GM12801 (cell line): Measurements from ENCODE around the gene OGFR.

ENCODE experiments used
- CTCF ChIP-seq: IDR thresholded peaks from one replicate; pipeline ENCODE4 v1.5.1; 2011; ENCODE audit warnings: control low read depth; ENCODE audit not compliant: insufficient read length; ENCODE audit errors: extremely low read depth

Gene OGFR

GRCh38 chr20:62820962-62821725 is 16.5 kb downstream of the OGFR start:
- no peak for TF ChIP-seq CTCF

GRCh38 chr20:62821726-62822210 is 17.1 kb downstream of the OGFR start:
- TF ChIP-seq CTCF, result no peak

- no peak for TF ChIP-seq CTCF
These were observed 17.7 kb downstream of the OGFR start for GRCh38 chr20:62822239-62822787.

- no peak for TF ChIP-seq CTCF
These were observed 18.4 kb downstream of the OGFR start for GRCh38 chr20:62822788-62823651.

- TF ChIP-seq CTCF, result no peak
These were observed 19.2 kb downstream of the OGFR start for GRCh38 chr20:62823688-62824475.

GRCh38 chr20:62824476-62825332 is 20.1 kb downstream of the OGFR start:
- TF ChIP-seq CTCF, result no peak
